ENCODE data around the gene CLMN.

CLMN gene

DNA sequence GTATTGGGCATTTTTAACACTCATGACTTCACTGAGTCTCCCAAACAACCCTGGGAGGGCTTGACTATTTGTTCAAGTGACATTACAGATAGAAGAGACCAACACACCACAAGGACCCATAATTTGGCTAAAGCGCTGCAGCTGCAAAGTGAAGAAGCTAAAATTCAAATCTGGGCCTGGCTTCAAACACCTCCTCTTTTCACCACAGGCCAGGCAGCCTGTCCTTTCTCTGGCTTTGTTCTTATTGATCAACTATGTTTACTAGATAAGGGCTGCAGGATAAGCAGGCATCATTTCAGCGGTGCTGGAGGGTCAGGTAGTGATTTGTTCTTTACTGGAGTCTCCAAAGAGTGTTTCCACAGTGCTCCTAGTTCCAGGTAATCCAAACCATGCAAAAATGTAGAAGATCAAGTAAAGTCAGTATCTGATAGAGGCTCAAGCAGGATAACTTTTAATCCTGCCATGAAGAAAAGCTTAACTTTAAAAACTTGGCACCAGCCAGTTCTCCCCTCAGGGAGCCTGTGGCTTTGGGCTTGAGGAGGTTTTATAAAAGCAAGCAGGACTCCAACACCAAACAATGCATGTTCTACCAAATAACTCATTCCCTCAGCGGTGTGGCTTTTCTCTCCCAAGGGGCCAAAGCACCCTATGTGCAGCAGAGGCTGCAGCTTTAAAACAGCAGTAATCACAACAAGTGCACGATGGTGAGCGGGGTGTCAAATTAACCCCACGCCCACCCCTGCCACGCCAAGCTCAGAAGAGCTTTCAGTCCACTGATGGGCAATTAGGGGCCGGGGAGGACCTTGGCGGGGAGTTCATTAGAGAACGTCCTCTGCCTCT lies 16.8 kb downstream of the CLMN start:
- no peak for DNase-seq (ENCODE audit: low read depth, low spot score)

DNA sequence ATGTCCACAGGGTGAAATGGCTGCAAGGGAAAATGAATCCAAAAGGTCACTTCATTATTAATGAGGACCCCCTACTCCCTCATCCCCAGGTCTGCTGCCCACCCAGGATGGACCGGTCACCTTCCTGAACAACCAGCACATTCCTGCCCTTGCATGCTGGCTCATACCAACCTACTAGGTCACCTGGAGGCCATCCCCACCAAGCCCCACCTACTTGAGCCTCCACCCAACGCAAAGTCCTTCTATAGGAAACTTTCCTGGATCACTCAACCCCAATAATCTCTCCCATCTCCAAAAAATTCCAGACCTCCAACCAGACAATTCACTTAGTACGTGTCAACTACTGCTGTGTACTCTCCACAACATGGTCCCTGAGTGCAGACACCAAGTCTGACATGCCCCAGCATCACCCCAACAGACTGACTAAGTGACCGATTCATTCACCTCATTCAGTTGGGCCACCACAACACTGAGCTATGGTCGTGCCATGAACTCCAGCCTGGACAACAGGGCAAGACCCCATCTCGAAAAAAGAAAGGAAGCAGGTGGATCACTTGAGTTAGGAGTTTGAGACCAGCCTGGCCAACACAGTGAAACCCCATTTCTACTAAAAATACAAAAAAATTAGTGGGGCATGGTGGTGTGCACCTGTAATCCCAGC lies 18.1 kb downstream of the CLMN start:
- no peak for DNase-seq (ENCODE audit: low read depth, low spot score)

DNA sequence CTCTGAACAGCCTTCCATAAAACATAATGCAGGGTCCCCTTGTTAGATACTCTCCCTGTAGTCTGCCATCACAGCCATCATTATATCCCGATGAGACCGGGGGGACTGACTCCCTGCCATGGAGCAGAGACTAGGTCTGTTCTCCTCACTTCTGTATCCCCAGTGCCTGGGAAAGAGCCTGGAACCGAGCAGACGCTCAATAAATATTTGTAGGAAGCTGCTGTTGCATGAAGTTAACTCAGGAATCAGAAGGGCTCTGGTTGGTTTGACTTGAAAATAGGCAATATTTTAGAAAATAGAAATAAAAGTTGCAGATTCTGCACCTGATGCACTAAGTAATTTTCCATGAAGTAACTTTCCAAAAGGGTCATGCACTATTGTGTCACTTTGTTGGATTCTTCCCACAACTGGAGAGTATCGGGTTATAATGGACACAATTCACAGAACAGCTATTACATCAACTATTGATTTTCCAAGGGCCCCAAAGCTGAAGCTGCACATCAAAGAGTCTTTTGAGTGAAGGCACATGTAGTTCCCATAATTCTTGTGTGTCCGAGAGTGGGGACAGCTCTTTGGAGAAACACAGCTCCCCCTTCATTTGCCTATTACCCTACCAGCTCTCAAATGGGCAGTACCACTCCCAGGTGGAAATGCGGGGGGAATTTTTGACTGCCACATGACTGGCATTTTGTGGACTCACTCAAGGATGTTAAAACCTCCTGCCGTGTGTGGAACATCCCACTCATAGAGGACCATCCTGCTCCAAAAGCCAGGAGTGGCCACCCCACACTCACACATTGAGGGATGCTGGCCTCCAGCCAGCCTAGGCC lies 18.8 kb downstream of the CLMN start:
- no peak for DNase-seq (ENCODE audit: low read depth, low spot score)

DNA sequence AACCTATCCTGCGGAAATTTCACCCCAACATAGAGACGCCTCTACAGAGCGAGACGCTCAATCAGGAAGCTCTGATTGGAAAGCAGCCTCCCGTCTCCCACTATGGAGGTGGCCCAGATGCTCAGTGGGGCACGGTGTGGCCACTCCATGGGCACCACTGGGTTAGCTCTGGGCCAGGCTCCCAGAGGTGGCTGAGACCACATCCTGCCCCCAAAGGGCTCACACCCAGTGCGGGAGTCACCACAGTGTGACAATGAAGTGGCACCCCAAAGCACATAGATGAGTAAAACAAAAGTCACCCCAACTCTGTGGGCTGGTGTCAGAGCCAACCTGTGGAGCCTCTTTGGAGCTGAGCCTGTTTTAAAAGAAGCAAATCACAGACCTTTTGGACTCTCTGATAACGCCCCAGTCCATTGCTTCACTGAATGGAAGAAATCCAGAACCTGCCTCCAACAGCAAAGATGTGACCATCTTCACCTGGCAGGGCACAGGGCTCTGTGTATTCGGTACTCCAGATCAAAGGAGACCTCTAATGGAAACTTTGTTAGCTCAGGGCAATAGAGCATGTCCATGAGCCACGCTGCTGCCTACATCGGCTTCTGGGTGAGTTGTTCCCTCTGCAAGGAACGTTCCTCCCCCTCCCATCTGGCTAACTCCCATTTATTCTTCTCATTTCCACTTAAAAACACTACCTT lies 19.6 kb downstream of the CLMN start:
- no peak for DNase-seq (ENCODE audit: low read depth, low spot score)

DNA sequence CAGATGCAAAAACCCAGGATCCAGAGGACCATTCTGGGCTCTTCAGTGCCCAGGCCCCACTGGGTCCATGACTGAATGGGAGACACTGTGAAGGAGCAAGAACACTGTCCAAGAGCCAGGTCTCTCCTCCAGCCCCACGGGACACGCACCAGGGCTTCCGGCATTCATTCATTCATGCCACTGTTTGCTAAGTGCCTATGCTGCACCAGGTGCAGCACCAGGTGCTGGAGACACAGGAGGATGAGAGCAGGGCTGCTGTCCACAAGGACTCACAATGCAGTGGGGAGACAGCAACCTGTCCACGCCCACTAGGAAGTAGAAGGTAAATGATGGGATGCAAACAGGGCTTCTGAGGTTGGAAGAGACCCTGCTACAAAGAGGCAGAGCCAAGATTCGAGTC lies 20.4 kb downstream of the CLMN start:
- no peak for DNase-seq (ENCODE audit: low read depth, low spot score)

DNA sequence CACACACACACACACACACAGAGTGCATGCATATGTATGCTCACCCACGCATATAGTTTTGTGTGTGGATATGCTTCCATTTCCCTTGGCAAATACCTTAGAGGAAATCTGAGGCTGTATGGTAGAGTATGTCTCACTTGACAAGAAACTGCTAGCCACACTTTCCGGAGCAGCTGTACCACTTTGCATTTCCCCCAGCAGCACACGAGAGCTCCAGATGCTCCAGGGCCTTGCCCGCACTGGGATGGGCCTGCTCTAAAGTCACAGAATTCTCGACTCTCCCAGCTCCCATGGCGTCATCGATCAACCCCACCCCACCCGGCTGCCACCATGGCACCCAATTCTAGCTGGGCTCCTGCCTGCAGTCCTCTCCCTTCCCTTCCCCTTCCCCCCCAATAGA lies 21.9 kb downstream of the CLMN start:
- no peak for DNase-seq (ENCODE audit: low read depth, low spot score)

DNA sequence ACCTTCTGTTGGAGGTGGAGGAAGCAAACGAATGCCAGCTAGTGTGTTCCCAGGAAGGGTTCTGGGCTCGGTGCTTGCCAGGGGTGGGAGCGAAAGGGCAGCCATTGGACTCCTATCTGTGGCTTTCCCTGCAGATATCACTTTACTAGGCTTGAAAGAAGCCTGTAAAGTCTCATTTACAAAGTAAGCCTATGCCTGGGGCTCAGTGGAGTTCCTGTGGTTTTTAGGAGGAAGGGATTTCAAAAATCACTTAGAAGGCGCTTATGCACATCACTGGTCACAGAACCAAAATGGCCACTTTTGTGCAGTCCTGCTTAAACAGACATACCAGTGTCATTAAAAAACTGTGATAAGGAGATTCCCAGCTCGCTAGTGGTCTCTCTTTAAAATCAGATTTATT lies 22.7 kb downstream of the CLMN start:
- no peak for DNase-seq (ENCODE audit: low read depth, low spot score)

DNA sequence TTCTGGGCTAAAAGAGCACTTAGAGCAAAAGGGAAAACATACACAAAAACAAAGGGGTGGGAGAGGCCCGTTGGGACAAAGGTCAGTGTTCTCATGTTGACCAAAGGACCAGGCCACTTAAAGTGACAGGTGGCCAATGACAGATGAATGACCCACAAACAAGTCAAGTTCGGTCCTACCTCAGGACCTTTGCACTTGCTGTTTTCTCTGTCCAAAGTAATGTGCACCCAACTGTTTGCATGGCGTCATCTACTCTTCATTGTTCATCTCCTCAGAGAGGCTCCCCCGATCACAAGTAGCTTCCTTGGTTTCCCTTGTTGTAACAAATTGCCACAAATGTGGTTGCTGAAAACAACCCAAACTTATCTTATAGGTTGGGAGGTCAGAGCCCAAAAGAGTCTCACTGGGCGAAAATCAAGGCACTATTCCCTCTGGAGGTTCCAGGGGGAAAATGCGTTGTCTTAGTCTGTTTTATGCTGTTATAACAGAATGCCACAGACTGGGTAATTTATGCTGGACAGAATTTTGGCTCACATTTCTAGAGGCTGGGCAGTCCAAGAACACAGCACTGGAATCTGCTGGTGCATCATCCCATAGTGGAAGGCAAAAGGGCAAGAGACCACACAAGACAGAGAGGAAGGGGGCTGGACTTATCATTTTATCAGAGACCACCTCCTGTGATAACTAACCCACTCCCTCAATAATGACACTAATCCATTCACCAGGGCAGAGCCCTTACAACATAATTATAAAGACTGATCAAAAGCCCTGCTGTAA lies 23.9 kb downstream of the CLMN start:
- no peak for DNase-seq (ENCODE audit: low read depth, low spot score)

DNA sequence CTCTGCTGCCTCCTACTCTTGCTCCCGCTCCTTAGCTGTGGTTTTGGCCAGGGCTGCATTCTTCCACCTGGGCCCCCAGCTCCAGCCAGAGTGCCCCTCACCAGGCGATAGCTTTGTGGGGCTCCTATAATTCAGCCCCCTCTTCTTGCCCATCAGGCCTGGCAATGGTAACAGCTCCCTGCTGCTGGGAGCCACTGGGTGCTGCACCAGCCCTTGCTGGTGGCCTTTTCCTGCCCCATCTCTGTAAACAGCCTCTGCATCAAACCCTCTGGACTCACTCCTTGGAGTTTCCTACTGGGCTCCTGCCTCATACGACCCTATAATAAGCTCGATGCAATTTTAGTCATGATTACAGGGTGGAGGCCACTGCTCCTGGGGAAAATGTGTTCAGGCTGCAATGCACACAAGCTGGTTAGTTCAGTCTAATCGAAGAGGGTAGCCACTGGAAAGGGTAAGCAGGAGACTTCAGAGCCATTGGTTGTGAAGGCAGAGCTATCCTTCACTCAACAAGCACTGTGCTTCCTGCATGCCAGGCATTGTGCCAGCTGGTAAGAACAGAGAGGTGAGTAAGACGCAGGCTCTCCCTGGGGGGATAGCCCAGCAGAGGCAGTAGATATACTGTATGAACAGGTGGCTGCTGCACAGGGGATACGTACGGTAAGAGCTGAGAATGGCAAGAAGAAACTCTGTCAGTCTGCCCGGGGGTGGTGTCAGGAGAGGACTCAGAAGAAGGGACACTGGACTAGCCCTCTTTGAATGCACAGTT lies 24.7 kb downstream of the CLMN start:
- DNase-seq (ENCODE audit: low read depth, low spot score), result no peak

DNA sequence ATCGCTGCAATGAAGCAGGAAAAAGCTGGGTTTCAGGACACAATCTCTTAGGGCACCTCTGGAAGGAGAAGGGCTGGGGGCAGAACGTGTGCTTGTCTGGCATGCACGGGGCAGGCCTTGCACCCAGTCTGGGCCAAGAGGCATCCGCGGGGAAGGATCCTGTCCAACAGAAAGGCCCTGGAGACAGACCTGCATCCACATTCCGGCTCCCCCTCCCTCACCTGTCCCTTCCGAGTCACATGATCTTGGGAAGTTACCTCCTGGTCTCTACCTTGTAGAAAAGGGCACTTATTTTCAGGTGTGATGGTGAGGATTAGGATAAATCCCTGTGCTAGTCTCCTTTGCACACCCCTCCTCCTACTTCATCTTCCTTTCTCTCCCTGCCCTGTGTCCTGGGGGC lies 25.4 kb downstream of the CLMN start:
- DNase-seq (ENCODE audit: low read depth, low spot score), result no peak

DNA sequence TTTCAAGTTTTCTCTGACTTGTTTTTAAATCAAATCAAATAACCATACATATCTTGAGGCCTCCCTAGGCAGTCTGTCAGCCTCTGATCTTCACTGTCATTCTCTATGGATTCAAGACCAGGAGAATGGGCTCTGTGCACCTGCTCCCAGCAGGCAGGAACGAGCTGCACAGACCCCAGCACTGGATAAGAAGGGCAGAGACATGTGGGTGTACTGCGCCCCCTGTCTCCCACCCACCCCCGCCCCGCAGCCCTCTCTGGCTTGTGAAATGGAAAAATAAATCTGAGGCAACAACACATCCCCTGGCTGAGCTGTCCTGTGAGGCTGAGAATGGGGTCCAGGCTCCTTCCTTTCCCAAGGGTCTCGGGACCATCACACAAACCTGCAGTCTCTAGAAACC lies 26.3 kb downstream of the CLMN start:
- DNase-seq (ENCODE audit: low read depth, low spot score), result no peak

DNA sequence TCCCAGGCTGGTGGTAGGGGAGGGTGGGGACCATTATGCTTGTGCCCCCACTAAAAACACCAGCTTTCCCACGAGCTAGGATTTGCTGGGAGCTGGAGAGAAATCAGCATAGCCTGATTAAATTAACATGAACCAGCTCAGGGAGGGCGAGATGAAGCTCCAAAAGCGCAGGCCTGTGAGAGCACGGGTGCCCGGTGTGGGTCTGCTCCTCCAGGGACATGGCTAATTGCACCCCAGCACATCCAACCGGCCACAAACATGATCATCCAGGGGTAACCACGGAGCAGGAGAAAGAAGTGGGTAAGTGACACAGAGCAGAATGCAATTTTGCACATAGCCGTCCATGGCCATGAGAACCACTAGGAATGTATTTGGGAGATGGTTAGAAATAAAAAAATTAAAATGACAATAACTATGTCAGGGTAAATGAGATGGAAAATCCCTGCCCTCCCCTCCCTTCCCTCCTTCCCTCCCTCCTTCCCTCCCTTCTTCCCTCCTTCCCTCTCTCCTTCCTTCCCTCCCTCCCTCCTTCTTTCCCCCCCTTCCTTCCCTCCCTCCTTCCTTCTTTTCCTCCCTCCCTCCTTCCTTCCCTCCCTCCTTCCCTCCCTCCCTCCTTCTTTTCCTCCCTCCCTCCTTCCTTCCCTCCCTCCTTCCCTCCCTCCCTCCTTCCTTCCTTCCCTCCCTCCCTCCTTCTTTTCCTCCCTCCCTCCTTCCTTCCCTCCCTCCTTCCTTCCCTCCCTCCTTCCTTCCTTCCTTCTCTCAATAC lies 26.9 kb downstream of the CLMN start:
- DNase-seq (ENCODE audit: low read depth, low spot score), result no peak

DNA sequence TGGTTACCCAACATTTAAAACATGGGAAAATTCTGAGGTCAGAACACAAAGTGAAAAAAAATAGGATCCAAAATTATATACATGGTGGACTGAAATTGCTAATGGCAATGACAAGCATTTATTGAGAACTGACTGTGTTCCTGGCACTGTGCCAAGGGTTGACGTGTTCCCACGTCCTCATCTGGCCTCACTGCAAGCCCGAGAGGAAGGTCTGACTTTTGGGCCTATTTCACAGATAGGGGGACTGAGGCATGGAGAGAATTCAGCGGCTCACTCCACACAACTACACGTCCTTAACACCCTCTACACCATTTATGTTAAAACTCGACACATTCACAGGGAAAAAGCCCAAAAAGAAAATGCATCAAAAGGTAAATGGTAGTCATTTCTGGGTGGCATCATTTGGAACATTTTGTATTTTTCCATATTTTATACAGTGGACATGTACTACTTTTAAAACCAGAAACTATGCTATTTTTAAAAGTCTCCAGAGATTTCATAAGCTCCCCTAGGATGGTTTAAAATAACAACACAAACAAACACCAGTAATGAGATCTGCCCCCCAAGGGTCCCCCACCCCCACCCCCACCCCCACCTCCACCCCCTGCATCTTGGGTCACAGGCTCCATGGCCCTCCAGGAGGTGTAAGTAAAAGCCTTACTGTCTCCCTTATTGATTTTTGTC lies 27.7 kb downstream of the CLMN start:
- DNase-seq (ENCODE audit: low read depth, low spot score), result no peak

DNA sequence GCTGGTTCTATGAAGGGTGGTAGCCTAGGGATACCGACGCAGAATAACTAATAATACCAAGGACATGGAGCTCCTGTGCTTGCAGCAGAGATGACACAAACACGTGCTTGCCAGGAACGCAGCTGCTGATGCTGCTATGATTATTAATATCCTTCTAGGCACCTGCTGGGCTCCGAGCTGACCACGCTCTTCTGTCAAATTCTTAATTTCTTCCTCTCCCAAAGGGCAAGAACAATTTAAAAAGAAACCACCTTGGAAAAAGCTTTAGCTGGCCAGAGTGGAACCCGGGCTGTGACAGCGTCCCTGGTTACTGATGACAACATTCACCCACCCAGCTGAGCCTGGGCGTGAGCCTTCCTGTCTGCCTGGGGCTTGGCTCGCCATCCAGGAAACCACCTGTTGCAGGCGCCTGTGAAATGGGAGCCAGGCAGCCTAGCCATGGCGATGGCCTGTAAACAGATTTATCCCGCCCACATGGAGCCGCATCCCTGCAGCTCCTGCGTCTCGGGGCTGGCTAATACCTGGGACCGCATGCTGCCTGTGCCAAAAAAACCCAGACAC lies 28.8 kb downstream of the CLMN start:
- no peak for DNase-seq (ENCODE audit: low read depth, low spot score)

DNA sequence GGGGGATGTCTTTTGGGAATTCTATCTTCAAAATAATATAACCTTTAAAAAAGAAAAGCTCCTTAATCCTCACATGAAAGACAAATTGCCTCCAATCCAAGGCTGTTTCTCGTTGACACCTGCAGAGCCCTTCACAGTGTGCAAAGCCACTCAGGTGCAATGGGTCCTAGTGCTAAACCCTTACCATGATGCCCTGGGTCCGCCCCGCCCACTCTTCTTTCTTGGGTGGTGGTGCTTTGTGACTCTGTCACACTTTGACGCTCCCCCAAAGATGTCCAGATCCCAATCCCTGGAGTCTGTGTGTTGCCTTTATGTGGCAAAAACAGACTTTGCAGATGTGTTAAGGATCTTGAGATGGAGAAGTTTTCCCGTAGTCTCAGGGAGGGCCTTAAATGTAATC lies 29.7 kb downstream of the CLMN start:
- DNase-seq (ENCODE audit: low read depth, low spot score), result no peak

DNA sequence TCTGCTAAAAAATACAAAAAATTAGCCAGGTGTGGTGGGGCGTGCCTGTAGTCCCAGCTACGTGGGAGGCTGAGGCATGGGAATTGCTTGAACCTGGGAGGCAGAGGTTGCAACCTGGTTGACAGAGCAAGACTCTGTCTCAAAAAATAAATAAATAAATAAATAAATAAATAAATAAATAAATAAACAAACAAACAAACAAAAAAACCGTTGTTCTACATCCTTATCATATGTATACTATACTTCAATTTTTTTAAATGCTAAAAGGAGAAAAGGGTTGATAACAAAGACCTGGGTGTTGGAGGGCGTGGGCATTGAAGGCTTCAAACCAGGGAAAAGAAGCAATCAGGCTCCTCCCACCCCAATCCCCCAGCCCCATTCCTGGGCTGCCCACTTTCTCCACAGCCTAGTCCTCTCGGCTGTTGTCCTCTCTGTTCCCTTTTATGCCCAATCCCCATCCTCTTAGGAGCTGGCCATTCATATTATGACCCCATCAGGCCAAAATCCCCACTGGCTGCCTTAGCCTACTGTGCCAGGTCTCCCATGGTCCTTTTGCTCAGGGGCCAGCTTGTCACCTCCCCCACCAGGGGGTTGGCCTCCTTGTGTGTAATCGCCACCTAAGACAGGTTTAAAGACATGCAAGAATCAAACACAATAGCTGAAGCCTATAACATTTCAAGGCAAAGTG lies 30.2 kb downstream of the CLMN start:
- DNase-seq (ENCODE audit: low read depth, low spot score), result no peak

DNA sequence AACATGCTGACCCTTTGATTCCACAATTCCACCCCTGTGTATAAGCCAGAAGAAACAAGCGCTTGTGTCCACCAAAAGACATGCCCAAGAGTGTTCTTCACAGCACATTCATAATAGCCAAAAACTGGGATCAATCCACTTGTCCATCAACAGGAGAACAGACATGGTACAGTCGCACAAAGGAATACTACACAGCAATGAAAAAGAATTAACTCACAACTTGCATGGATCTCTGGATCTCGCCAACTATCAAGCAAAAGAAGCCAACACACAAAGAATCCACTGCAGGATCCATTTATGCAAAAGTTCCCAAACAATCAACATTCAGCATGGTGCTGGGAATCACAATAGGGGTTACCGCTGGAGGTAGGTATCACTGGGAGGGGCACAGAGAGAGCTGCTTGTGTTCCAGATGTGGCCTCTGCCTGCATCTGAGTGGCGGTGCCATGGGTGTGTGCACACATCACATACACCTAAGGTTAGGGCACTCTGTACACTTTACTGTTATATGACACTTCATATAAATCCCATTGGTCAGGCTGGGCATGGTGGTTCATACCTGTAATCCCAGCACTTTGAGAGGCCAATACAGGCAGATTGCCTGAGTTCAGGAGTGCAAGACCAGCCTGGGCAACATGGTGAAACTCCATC lies 30.9 kb downstream of the CLMN start:
- DNase-seq (ENCODE audit: low read depth, low spot score), result no peak
